ENCODE results near the gene EFHC1.

The EFHC1 gene

GRCh38 chr6:52545406-52546119, 125.4 kb downstream of the EFHC1 start:
- no peak for TF ChIP-seq TAF1 (IDR thresholded peaks at IDR 0.05; ENCODE audit: borderline replicate concordance, insufficient read depth, low read length)
- no peak for TF ChIP-seq REST (IDR thresholded peaks at IDR 0.05; ENCODE audit: insufficient read depth in 1 of 2, low read depth in 2 of 2, low read length in 2 of 2)
- TF ChIP-seq POLR2AphosphoS5 (IDR thresholded peaks at IDR 0.05; ENCODE audit: low read depth, low read length): no peak
- no peak for TF ChIP-seq FOXP2 (optimal IDR thresholded peaks at IDR 0.05; ENCODE audit: borderline replicate concordance, extremely low read depth, extremely low read length, insufficient read depth)
- no peak for TF ChIP-seq SIN3A (IDR thresholded peaks at IDR 0.05; ENCODE audit: borderline replicate concordance, insufficient read depth, low read length)

GRCh38 chr6:52546192-52546591, 126.0 kb downstream of the EFHC1 start:
- TF ChIP-seq POLR2AphosphoS5 (IDR thresholded peaks at IDR 0.05; ENCODE audit: low read depth, low read length): no peak
- no peak for TF ChIP-seq SIN3A (IDR thresholded peaks at IDR 0.05; ENCODE audit: borderline replicate concordance, insufficient read depth, low read length)
- TF ChIP-seq TAF1 (IDR thresholded peaks at IDR 0.05; ENCODE audit: borderline replicate concordance, insufficient read depth, low read length): no peak
- TF ChIP-seq REST (IDR thresholded peaks at IDR 0.05; ENCODE audit: insufficient read depth in 1 of 2, low read depth in 2 of 2, low read length in 2 of 2): no peak
- TF ChIP-seq FOXP2 (optimal IDR thresholded peaks at IDR 0.05; ENCODE audit: borderline replicate concordance, extremely low read depth, extremely low read length, insufficient read depth): no peak

GRCh38 chr6:52546678-52547077, 126.5 kb downstream of the EFHC1 start:
- TF ChIP-seq TAF1 (IDR thresholded peaks at IDR 0.05; ENCODE audit: borderline replicate concordance, insufficient read depth, low read length): no peak
- TF ChIP-seq REST (IDR thresholded peaks at IDR 0.05; ENCODE audit: insufficient read depth in 1 of 2, low read depth in 2 of 2, low read length in 2 of 2): no peak
- no peak for TF ChIP-seq POLR2AphosphoS5 (IDR thresholded peaks at IDR 0.05; ENCODE audit: low read depth, low read length)
- no peak for TF ChIP-seq SIN3A (IDR thresholded peaks at IDR 0.05; ENCODE audit: borderline replicate concordance, insufficient read depth, low read length)
- no peak for TF ChIP-seq FOXP2 (optimal IDR thresholded peaks at IDR 0.05; ENCODE audit: borderline replicate concordance, extremely low read depth, extremely low read length, insufficient read depth)

- TF ChIP-seq TAF1 (IDR thresholded peaks at IDR 0.05; ENCODE audit: borderline replicate concordance, insufficient read depth, low read length): no peak
- TF ChIP-seq SIN3A (IDR thresholded peaks at IDR 0.05; ENCODE audit: borderline replicate concordance, insufficient read depth, low read length): no peak
- no peak for TF ChIP-seq FOXP2 (optimal IDR thresholded peaks at IDR 0.05; ENCODE audit: borderline replicate concordance, extremely low read depth, extremely low read length, insufficient read depth)
These were observed 127.7 kb downstream of the EFHC1 start for GRCh38 chr6:52547647-52548352.

GRCh38 chr6:52548353-52548713, 128.2 kb downstream of the EFHC1 start:
- TF ChIP-seq FOXP2 (optimal IDR thresholded peaks at IDR 0.05; ENCODE audit: borderline replicate concordance, extremely low read depth, extremely low read length, insufficient read depth): no peak
- TF ChIP-seq REST (IDR thresholded peaks at IDR 0.05; ENCODE audit: insufficient read depth in 1 of 2, low read depth in 2 of 2, low read length in 2 of 2): no peak
- no peak for TF ChIP-seq SIN3A (IDR thresholded peaks at IDR 0.05; ENCODE audit: borderline replicate concordance, insufficient read depth, low read length)
- no peak for TF ChIP-seq TAF1 (IDR thresholded peaks at IDR 0.05; ENCODE audit: borderline replicate concordance, insufficient read depth, low read length)
- no peak for TF ChIP-seq POLR2AphosphoS5 (IDR thresholded peaks at IDR 0.05; ENCODE audit: low read depth, low read length)
